H1 (cell line): Measurements from ENCODE around the gene TGFBR1. TPM values are rescaled to one million over a fixed set of nuclear protein-coding genes. Genes with fewer than 3 reads are reported as not detected.

Experiments used
- CHD1 ChIP-seq: IDR thresholded peaks from 2 replicates; pipeline ENCODE4 v1.6.1; 2012; ENCODE audit warnings: low read depth, low read length, improper control_type of control experiment
- EP300 ChIP-seq, 2 experiments: IDR thresholded peaks; 1 replicate in 1 of 2; 2 replicates in 1 of 2; pipeline ENCODE4 v1.6.1; 2011 to 2012; ENCODE audit warnings: low read depth in 2 of 2, low read length in 2 of 2, mild to moderate bottlenecking in 2 of 2, borderline replicate concordance in 1 of 2, inconsistent platforms in 1 of 2, moderate library complexity in 1 of 2
- KDM1A ChIP-seq: fragments of 200-600, 300-600 bp; sonication (generic); IDR thresholded peaks from 2 replicates; pipeline ENCODE4 v1.7.1; 2016; ENCODE audit warnings: mild to moderate bottlenecking, low read length, borderline replicate concordance
- POU5F1 ChIP-seq: IDR thresholded peaks from 2 replicates; pipeline ENCODE4 v1.6.1; 2011; ENCODE audit warnings: low read depth, mild to moderate bottlenecking, low read length, moderate library complexity
- USF2 ChIP-seq: IDR thresholded peaks from 2 replicates; pipeline ENCODE4 v1.6.1; 2011; ENCODE audit warnings: low read length, improper control_type of control experiment
- ZNF274 ChIP-seq: IDR thresholded peaks from 2 replicates; pipeline ENCODE4 v1.7.0; 2012; ENCODE audit warnings: low read length, borderline replicate concordance; ENCODE audit errors: extremely low read depth
- polyA plus RNA-seq, 7 experiments: library from polyadenylated mRNA; depleted of rRNA in 3 of 7; stranded (reverse) in 5 of 7; unstranded in 2 of 7; fragments of >200 nt in 5 of 7; fragments of 200-250 nt in 2 of 7; gene quantifications; 1 replicate in 5 of 7; 2 replicates in 1 of 7; 4 replicates in 1 of 7; pipeline versions ENCODE4 v1.2.1 to v1.2.3, GENCODE V29; 2011 to 2013; ENCODE audit warnings: missing spikeins in 2 of 7, mixed read lengths in 2 of 7
- total RNA-seq: library from RNA; stranded (reverse); fragmentation: NEBNext Ultra II Directional; extraction: Animal tissue kit (Norgen Biotek cat#: 25700); gene quantifications from 2 replicates; pipeline ENCODE4 v1.2.1, GENCODE V29; 2021

TGFBR1 gene
- total and polyA plus RNA-seq, 2 of the 8 experiments (the other 6 are each of a cell fraction or from before 2014, with no cell fraction given) = 16.8 to 52.4 TPM

- TF ChIP-seq ZNF274 = no peak
- no peak for TF ChIP-seq USF2
- TF ChIP-seq CHD1 = no peak
- TF ChIP-seq POU5F1 = no peak
- TF ChIP-seq EP300 (IDR thresholded peaks at IDR 0.05; ENCODE audit: borderline replicate concordance in 1 of 2, low read depth in 2 of 2, low read length in 2 of 2) = no peak
- no peak for TF ChIP-seq KDM1A
Measured at GRCh38 chr9:99056886-99057664, 47.8 kb upstream of the TGFBR1 start (continued).
